ENCODE measurements around the gene EMC6.

- no peak for TF ChIP-seq CTCF (IDR thresholded peaks at IDR 0.05)
- TF ChIP-seq POLR2AphosphoS5 (IDR thresholded peaks at IDR 0.05) = no peak
Observed at GRCh38 chr17:3658784-3659449, 9.7 kb upstream of the EMC6 start.
